ENCODE data around the gene TNFRSF19. TPM values are rescaled to one million over a fixed set of nuclear protein-coding genes. Genes with fewer than 3 reads are reported as not detected.

TNFRSF19 gene
- total and polyA plus RNA-seq, 2 of the 8 experiments (the other 6 are each of a cell fraction or from before 2014, with no cell fraction given): 0.50 to 0.95 TPM

- Histone ChIP-seq H3K18ac (ENCODE audit: extremely low read depth, low read length) (no peak overlapping the region), H2BK20ac (ENCODE audit: low read length) (no peak overlapping the region), H2BK15ac (ENCODE audit: low read length) (no peak overlapping the region), H2AK5ac (ENCODE audit: low read depth, low read length) (no peak overlapping the region), H3K14ac (ENCODE audit: insufficient read length) (no peak overlapping the region), H3K56ac (replicated peaks; ENCODE audit: insufficient read length, low read depth, low read length) (no peak overlapping the region), H3K4me1 (replicated peaks in 1 of 4; ENCODE audit: control insufficient read depth in 3 of 4, insufficient read depth in 4 of 4, low read length in 3 of 4) (peaks cover 0 to 21% (median 10%) of the 10 kb centered on the region in 4 experiments; a peak in 3 of 7 replicates), H3K9ac (replicated peaks in 1 of 4; ENCODE audit: extremely low read depth in 1 of 4, low read depth in 3 of 4, low read length in 3 of 4) (no peak overlapping the region), H3K4me3 (ENCODE audit: extremely low read depth in 1 of 4, insufficient read depth in 2 of 4, low read depth in 3 of 4, low read length in 4 of 4) (no peak overlapping the region), H3K23ac (ENCODE audit: insufficient read length) (no peak overlapping the region), H2BK120ac (replicated peaks; ENCODE audit: low read depth, low read length) (no peak overlapping the region), H3K79me1 (ENCODE audit: low read depth, low read length) (no peaks in the 10 kb centered on the region), H4K20me1 (replicated peaks in 1 of 2; ENCODE audit: control insufficient read depth in 1 of 2, insufficient read depth in 2 of 2, low read length in 2 of 2) (no peaks in the 10 kb centered on the region), H4K5ac (ENCODE audit: insufficient read length, low read depth, low read length) (no peak overlapping the region), H3K27ac (ENCODE audit: low read depth, low read length) (no peak overlapping the region), H3K36me3 (ENCODE audit: control insufficient read depth in 2 of 4, insufficient read depth in 4 of 4, low read length in 3 of 4) (no peaks in the 10 kb centered on the region), H3K9me3 (ENCODE audit: insufficient read depth in 2 of 2, low read depth in 1 of 2, low read length in 1 of 2) (0 out of 4 replicates have a peak, but pooled peaks cover 0 to 2% of the 10 kb centered on the region in 2 experiments), H2BK5ac (ENCODE audit: low read depth, low read length) (no peak overlapping the region), H2AFZ (ENCODE audit: low read length) (no peak overlapping the region), H4K8ac (ENCODE audit: extremely low read depth, insufficient read depth, low read length) (no peak overlapping the region), H3K79me2 (ENCODE audit: control insufficient read depth in 1 of 2, insufficient read depth in 2 of 2, low read length in 2 of 2) (no peaks in the 10 kb centered on the region), H2BK12ac (ENCODE audit: low read depth, low read length) (no peak overlapping the region), H3K4ac (replicated peaks; ENCODE audit: insufficient read length, low read depth, low read length) (no peak overlapping the region), H3K4me2 (ENCODE audit: insufficient read depth in 1 of 2, low read depth in 2 of 2, low read length in 2 of 2) (no peak overlapping the region), H4K91ac (replicated peaks; ENCODE audit: insufficient read length, low read length) (no peak overlapping the region), H3K27me3 (replicated peaks in 1 of 4; ENCODE audit: control insufficient read depth in 3 of 4, extremely low read depth in 1 of 4, insufficient read depth in 3 of 4, low read length in 3 of 4) (no peaks in the 10 kb centered on the region), H3K23me2 (ENCODE audit: low read depth, low read length) (no peaks in the 10 kb centered on the region)
- FAIRE-seq: no peak
- WGBS, 2 experiments (ENCODE audit: extremely low coverage in 1 of 2, insufficient coverage in 1 of 2, insufficient read length in 1 of 2, insufficient replicate concordance in 2 of 2, low coverage in 1 of 2, low lambda C conversion rate in 2 of 2, missing lambda C conversion rate in 1 of 2): 92% methylated on average over 4 of the region's 4 CpGs; no CpG with 5 or more reads in 1 of the 2 experiments
- ChIA-PET POLR2A (ENCODE audit: partially characterized antibody) (no interaction called here), CTCF (ENCODE audit: partially characterized antibody) (interaction anchor here (1.2 to 3.9 kb wide), 4 partner anchors 11 to 144 kb away, joined by 3 to 19 read pairs (median 6); no protein-coding TSS in a partner anchor)
- no peak for DNase-seq (ENCODE audit: low read depth in 1 of 2, low spot score in 2 of 2)
- TF ChIP-seq RFX5 (IDR thresholded peaks at IDR 0.05; ENCODE audit: borderline replicate concordance, low read depth, low read length) (no peak), ZNF274 (IDR thresholded peaks at IDR 0.05; ENCODE audit: borderline replicate concordance, extremely low read depth, low read length) (no peak), BRCA1 (IDR thresholded peaks at IDR 0.05; ENCODE audit: low read depth, low read length) (no peak), E2F6 (IDR thresholded peaks at IDR 0.05) (no peak), CTBP2 (IDR thresholded peaks at IDR 0.05; ENCODE audit: borderline replicate concordance, insufficient read depth, insufficient read length, low read length) (no peak), ASH2L (IDR thresholded peaks at IDR 0.05; ENCODE audit: low read length) (no peak), GTF2F1 (IDR thresholded peaks at IDR 0.05; ENCODE audit: borderline replicate concordance, low read depth, low read length) (no peak), SP1 (IDR thresholded peaks at IDR 0.05; ENCODE audit: low read depth, low read length) (no peak), YY1 (IDR thresholded peaks at IDR 0.05; ENCODE audit: low read depth, low read length) (no peak), USF2 (IDR thresholded peaks at IDR 0.05; ENCODE audit: low read length) (no peak), TEAD4 (IDR thresholded peaks at IDR 0.05; ENCODE audit: low read depth, low read length) (no peak)
Measured at GRCh38 chr13:23656637-23657371, 86.6 kb downstream of the TNFRSF19 start.
